HT1080 (cell line): Measurements from ENCODE around the gene PITPNB. TPM values are rescaled to one million over a fixed set of nuclear protein-coding genes. Genes with fewer than 3 reads are reported as not detected.
A peak's percentile ranks its signal among the peaks of the same experiment; 100 is the strongest.

Experiments used
- DNase-seq: peaks from one replicate; pipeline ENCODE4 v3.0.0-alpha.2; 2015; ENCODE audit warnings: low read depth
- total RNA-seq: library from RNA; depleted of rRNA; stranded (reverse); fragments of >200 nt; shearing (Covaris generic); gene quantifications from 2 replicates; pipeline ENCODE4 v1.2.3, GENCODE V29; 2014

The PITPNB gene
- total RNA-seq, 1 experiment from 2014 or later: 19.2 TPM

- DNase-seq: no peak
Observed at GRCh38 chr22:27834364-27835185, 84.5 kb downstream of the PITPNB start.

GRCh38 chr22:27833803-27834202 is 85.3 kb downstream of the PITPNB start:
- no peak for DNase-seq

- no peak for DNase-seq
Observed at GRCh38 chr22:27832606-27833005, 86.5 kb downstream of the PITPNB start.

GRCh38 chr22:27829620-27830019 is 89.4 kb downstream of the PITPNB start:
- DNase-seq: no peak

DNA sequence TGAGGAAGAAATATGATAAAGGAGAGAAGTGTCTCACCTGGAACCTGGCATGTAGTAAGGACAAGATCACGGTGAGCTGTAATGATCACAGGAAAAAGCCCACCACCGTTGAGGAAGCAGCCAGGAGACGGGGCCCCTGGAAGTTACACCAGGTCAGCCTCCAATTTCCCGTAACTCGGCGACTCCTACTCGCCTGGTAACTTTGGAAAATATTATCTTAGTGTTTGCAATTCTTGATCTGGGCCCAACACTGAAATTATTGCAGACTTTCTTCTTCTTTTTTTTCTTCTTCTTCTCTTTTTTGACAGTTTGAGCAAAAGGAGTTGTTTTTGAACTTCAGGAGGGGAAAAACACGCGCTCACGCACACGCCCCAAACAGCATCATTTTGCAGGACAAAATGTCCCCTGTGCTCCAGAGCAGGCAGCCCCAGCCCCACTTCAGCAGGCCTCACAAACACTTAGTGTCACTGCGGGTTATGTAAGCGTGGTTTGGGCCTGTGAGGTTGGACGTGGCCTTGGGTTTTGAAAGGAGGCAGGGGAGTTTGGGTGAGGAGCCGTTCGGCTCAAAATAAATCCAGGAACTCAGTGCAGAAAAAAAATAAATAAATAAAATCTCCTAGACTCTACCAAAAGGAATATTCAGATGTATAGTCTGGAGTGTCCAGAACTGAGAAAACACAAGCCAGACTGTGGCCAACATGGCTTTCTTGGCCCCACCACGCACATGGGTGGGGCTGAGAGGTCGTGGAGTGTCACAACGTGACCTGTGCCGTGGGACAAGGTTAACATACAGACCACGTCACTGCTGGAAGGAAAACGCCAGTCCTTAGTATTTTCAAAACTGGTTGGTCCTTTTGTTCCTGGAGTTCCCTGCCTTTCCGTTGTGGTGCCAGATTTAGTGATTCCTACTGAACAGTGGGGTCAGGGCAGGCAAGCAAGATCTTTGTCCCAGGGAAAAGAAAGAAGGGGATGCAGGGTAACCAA is 91.2 kb downstream of the PITPNB start:
- DNase-seq: no peak

DNA sequence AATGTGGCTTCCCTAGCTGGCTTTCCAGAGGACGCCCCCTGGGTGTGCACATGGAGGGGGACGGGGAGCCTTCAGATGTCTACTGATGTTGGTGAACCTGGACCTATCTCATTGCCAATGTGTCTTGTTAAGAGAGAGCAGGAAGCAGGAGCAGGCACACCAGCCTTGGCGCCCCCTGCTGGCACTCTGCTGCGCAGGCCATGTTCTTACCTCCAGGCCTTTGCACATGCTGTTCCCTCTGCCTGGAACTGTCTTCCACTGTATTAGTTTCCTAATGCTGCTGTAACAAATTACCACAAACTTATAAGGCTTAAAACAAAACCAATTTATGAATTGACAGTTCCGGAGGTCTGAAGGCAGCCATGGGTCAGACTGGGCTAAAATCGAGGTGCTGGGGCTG is 93.9 kb downstream of the PITPNB start:
- DNase-seq: peak; percentile 36

GRCh38 chr22:27823221-27823620 is 95.8 kb downstream of the PITPNB start:
- no peak for DNase-seq

DNA sequence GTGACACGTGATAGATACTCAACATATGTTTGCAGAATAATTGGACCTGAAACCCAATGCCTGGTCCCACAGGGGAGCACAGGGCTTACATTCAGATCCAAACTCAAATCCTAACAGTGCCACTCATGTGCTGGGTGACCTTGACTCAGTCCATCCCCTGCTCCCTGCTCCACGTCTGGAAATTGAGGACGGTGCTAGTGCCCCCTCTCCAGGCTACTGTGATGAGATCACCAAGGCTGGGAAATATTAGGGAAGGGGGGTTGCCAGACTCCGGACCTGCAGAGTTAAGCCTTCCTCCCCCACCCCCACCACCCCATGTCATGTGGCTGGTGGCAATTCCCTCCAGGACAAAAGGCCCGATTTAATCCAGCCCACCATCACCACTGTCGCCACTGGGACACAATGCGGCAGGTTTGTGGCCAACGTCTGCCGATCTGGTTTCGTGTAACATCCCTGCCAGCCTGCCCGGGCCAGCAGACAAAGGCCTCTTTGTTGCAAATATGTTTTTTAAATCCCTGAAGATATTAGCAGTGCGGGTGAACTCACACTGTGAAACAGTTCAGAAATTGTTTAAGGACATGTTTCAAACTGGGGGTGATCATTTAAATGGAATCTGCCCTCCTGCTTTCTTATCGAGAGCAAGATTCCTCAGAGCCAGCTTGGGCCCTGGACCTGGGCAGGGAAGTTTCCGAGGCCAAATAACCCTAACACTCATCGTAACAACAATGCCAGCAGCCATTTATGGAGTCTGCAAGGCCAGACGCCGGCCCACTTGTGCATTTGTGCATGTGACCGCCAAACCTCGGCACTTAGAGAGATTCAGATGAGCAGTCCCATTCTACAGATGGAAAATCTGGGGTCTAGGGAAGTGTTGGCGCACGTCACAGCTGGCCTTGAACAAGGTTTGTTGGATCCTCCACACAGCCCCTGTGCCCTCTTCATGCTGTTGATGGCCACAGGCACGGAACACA is 97.9 kb downstream of the PITPNB start:
- no peak for DNase-seq

DNA sequence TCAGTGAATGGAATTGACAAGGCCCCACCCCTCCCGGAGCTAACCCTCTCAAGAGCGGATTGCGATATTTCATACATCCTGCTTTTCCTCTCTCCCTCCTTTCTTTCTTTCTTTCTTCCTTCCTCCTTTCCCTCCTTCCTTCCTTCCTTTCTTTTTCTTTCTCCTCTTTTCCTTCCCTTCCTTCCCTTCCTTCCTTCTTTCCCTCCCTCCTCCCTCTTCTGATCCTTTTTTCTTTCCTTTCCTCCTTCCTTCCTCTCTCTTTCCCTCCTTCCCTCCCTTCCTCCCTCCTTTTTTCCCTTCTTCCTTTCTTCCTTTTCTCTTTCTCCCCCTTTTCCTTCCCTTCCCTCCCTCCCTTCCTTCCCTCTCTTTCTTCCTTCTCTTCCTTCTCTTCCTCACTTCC is 102.5 kb downstream of the PITPNB start:
- DNase-seq: no peak

GRCh38 chr22:27815826-27816530 is 103.1 kb downstream of the PITPNB start:
- no peak for DNase-seq

- no peak for DNase-seq
Observed at GRCh38 chr22:27814993-27815392, 104.1 kb downstream of the PITPNB start.

GRCh38 chr22:27811778-27812177 is 107.3 kb downstream of the PITPNB start:
- DNase-seq: no peak

- DNase-seq: no peak
Observed at GRCh38 chr22:27810609-27811151, 108.4 kb downstream of the PITPNB start.

GRCh38 chr22:27809700-27810608 is 109.1 kb downstream of the PITPNB start:
- no peak for DNase-seq

DNA sequence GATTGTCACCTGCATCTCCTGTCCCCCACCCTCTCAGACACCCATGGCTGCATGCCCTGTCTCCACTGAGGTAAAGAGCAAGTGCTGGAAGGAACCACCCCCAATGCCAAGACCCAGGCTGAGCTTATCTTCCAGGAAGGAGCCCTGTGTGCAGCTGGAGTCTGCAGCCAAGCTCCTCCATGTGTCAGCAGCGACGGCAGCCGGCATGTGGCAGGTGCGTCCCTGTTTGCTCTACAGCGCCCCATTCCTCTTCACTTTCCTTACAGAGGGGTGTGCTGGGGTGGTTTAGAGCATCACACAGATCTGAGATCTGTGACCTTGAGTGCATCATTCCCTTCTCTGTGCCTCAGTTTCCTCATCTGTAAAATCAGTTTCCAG is 109.8 kb downstream of the PITPNB start:
- no peak for DNase-seq

- no peak for DNase-seq
Observed at GRCh38 chr22:27808451-27809225, 110.4 kb downstream of the PITPNB start.

GRCh38 chr22:27805841-27806240 is 113.2 kb downstream of the PITPNB start:
- DNase-seq: no peak
